ENCODE results near the gene SPECC1. TPM values are rescaled to one million over a fixed set of nuclear protein-coding genes. Genes with fewer than 3 reads are reported as not detected.
A peak's percentile ranks its signal among the peaks of the same experiment; 100 is the strongest.
"Not testable (repeated sequence)": the region's sequence is repeated elsewhere in the genome, so short reads cannot be mapped to it uniquely, and the experiment has no call there.

The SPECC1 gene
- total RNA-seq, 1 experiment from 2014 or later, result 108 TPM

GRCh38 chr17:20084621-20085282 is 75.6 kb downstream of the SPECC1 start:
- DNase-seq (ENCODE audit: low read depth), result no peak
- in situ Hi-C loops (cut with HindIII; ENCODE audit: low pct_unique_long_range_greater_than_20kb, low sequenced_read_pairs), result no loop called here

GRCh38 chr17:20085283-20085845 is 76.2 kb downstream of the SPECC1 start:
- DNase-seq (ENCODE audit: low read depth), result no peak
- in situ Hi-C loops (cut with HindIII; ENCODE audit: low pct_unique_long_range_greater_than_20kb, low sequenced_read_pairs), result no loop called here

- DNase-seq (ENCODE audit: low read depth), result no peak
- in situ Hi-C loops (cut with HindIII; ENCODE audit: low pct_unique_long_range_greater_than_20kb, low sequenced_read_pairs), result no loop called here
Measured at GRCh38 chr17:20086416-20087076, 77.4 kb downstream of the SPECC1 start.

GRCh38 chr17:20087538-20088250 is 78.5 kb downstream of the SPECC1 start:
- in situ Hi-C loops (cut with HindIII; ENCODE audit: low pct_unique_long_range_greater_than_20kb, low sequenced_read_pairs), result no loop called here
- no peak for DNase-seq (ENCODE audit: low read depth)

GRCh38 chr17:20089756-20090547 is 80.8 kb downstream of the SPECC1 start:
- in situ Hi-C loops (cut with HindIII; ENCODE audit: low pct_unique_long_range_greater_than_20kb, low sequenced_read_pairs), result no loop called here

GRCh38 chr17:20091174-20092029 is 82.2 kb downstream of the SPECC1 start:
- DNase-seq (ENCODE audit: low read depth), result no peak
- in situ Hi-C loops (cut with HindIII; ENCODE audit: low pct_unique_long_range_greater_than_20kb, low sequenced_read_pairs), result no loop called here

More at GRCh38 chr17:20089756-20090547, 80.8 kb downstream of the SPECC1 start:
- no peak for DNase-seq (ENCODE audit: low read depth)

GRCh38 chr17:20092261-20092867 is 83.2 kb downstream of the SPECC1 start:
- peak; percentile 25 for DNase-seq (ENCODE audit: low read depth)
- in situ Hi-C loops (cut with HindIII; ENCODE audit: low pct_unique_long_range_greater_than_20kb, low sequenced_read_pairs), result no loop called here

- DNase-seq (ENCODE audit: low read depth), result no peak
- in situ Hi-C loops (cut with HindIII; ENCODE audit: low pct_unique_long_range_greater_than_20kb, low sequenced_read_pairs), result no loop called here
Measured at GRCh38 chr17:20092973-20093626, 83.9 kb downstream of the SPECC1 start.

GRCh38 chr17:20094777-20095176 is 85.6 kb downstream of the SPECC1 start:
- in situ Hi-C loops (cut with HindIII; ENCODE audit: low pct_unique_long_range_greater_than_20kb, low sequenced_read_pairs), result no loop called here

GRCh38 chr17:20095336-20096080 is 86.3 kb downstream of the SPECC1 start:
- in situ Hi-C loops (cut with HindIII; ENCODE audit: low pct_unique_long_range_greater_than_20kb, low sequenced_read_pairs), result no loop called here
- peak; percentile 24 for DNase-seq (ENCODE audit: low read depth)

More at GRCh38 chr17:20094777-20095176, 85.6 kb downstream of the SPECC1 start:
- no peak for DNase-seq (ENCODE audit: low read depth)

- no peak for DNase-seq (ENCODE audit: low read depth)
- in situ Hi-C loops (cut with HindIII; ENCODE audit: low pct_unique_long_range_greater_than_20kb, low sequenced_read_pairs), result no loop called here
Measured at GRCh38 chr17:20096430-20096829, 87.3 kb downstream of the SPECC1 start.

- no peak for DNase-seq (ENCODE audit: low read depth)
- in situ Hi-C loops (cut with HindIII; ENCODE audit: low pct_unique_long_range_greater_than_20kb, low sequenced_read_pairs), result no loop called here
Measured at GRCh38 chr17:20097330-20097729, 88.2 kb downstream of the SPECC1 start.

- no peak for DNase-seq (ENCODE audit: low read depth)
- in situ Hi-C loops (cut with HindIII; ENCODE audit: low pct_unique_long_range_greater_than_20kb, low sequenced_read_pairs), result no loop called here
Measured at GRCh38 chr17:20098314-20098713, 89.2 kb downstream of the SPECC1 start.

- DNase-seq (ENCODE audit: low read depth); in situ Hi-C loops (cut with HindIII; ENCODE audit: low pct_unique_long_range_greater_than_20kb, low sequenced_read_pairs): not testable (repeated sequence)
Measured at GRCh38 chr17:20100806-20101205, 91.6 kb downstream of the SPECC1 start.

GRCh38 chr17:20103454-20104446 is 94.6 kb downstream of the SPECC1 start:
- in situ Hi-C loops (cut with HindIII; ENCODE audit: low pct_unique_long_range_greater_than_20kb, low sequenced_read_pairs), result no loop called here
- no peak for DNase-seq (ENCODE audit: low read depth)

Measured in Caki2 (cell line).